Psoas muscle (tissue), 8 donors: ENCODE data around the gene MARCHF3. TPM values are rescaled to one million over a fixed set of nuclear protein-coding genes. Genes with fewer than 3 reads are reported as not detected.
"Not testable (repeated sequence)": the region's sequence is repeated elsewhere in the genome, so short reads cannot be mapped to it uniquely, and the experiment has no call there.

ENCODE experiments used
- ATAC-seq, 4 donors: fragments of 200-7000 bp; cut with Tn5 transposase; one replicate each; pipeline ENCODE4 v1.9.1; 2020; ENCODE audit warnings: moderate library complexity in 3 of 4, mild to moderate bottlenecking in 2 of 4
- DNase-seq, 2 donors: peaks; one replicate each; pipeline ENCODE4 v3.0.0-alpha.2; 2020
- H3K27ac ChIP-seq: fragments of 200-600 bp; one replicate; pipeline ENCODE4 v1.8.0; 2022
- H3K27me3 ChIP-seq, 3 donors: fragments of 200-600 bp in 1 of 3; one replicate each; pipeline versions ENCODE4 v1.6.1 to v1.8.0; 2013 to 2022; ENCODE audit warnings: low read length in 2 of 3, mild to moderate bottlenecking in 2 of 3, moderate library complexity in 1 of 3; ENCODE audit not compliant: insufficient read depth in 3 of 3
- H3K36me3 ChIP-seq, 2 donors: fragments of 200-600 bp in 1 of 2; one replicate each; pipeline versions ENCODE4 v1.6.1 to v1.8.0; 2013 to 2022; ENCODE audit warnings: low read depth in 1 of 2, mild to moderate bottlenecking in 1 of 2, moderate library complexity in 1 of 2; ENCODE audit not compliant: insufficient read depth in 1 of 2
- H3K4me1 ChIP-seq: fragments of 200-600 bp; one replicate; pipeline ENCODE4 v1.8.0; 2022
- H3K4me3 ChIP-seq: fragments of 200-600 bp; one replicate; pipeline ENCODE4 v1.8.0; 2022; ENCODE audit warnings: mild to moderate bottlenecking
- H3K9me3 ChIP-seq: fragments of 200-600 bp; one replicate; pipeline ENCODE4 v1.8.0; 2022
- CTCF ChIP-seq: fragments of 200-600 bp; IDR thresholded peaks from one replicate; pipeline ENCODE4 v1.8.0; 2022; ENCODE audit warnings: antibody characterized with exemption
- WGBS, 3 donors: extraction: QIAGEN DNeasy Blood & Tissue Kit; methylation state at CpG; one replicate each; pipeline versions ENCODE4 v1.1.6 to v1.1.7; 2013; 5-methylcytosine and 5-hydroxymethylcytosine counted together
- intact Hi-C, 2 donors: fragments of 100-400 bp; cut with DNase I; formaldehyde crosslinking; loops; one replicate each; pipeline versions ENCODE4 v1.11.0 to v1.14.2; 2022
- polyA plus RNA-seq, 3 donors: library from polyadenylated mRNA; stranded (reverse); fragments of 200-250 nt; gene quantifications; one replicate each; pipeline ENCODE4 v1.2.3, GENCODE V29; 2013
- total RNA-seq, 4 donors: library from RNA; stranded (reverse); fragmentation: NEBNext Ultra II Directional in 2 of 4; extraction: Animal tissue kit (Norgen Biotek cat#: 25700) in 2 of 4; gene quantifications; one replicate each; pipeline versions ENCODE4 v1.2.1 to v1.2.4, GENCODE V29; 2021 to 2023
- donor health status: healthy with polysubstance abuse.
- donor health status: DM: no; HTN: no; CAD: no; lungs with moderate emphysema.
- donor health status: Bipolar disorder and iron deficiency.
- donor health status: healthy.
- donor health status: DM: yes; HTN: yes; CAD: no.
- donor health status: DM: no; HTN: no; CAD: no.
- donor health status: DM: no; HTN: no; CAD: no.
- donor health status: DM: yes; HTN: yes; CAD: no.

MARCHF3 gene
- total and polyA plus RNA-seq, 7 donors: 6.0 to 22.0 (median 12.0) TPM

- DNase-seq (no peak), ATAC-seq (no peak)
- intact Hi-C loops: no loop called here
- no peak for TF ChIP-seq CTCF
- Histone ChIP-seq H3K9me3 (no peaks in the 10 kb centered on the region), H3K4me1 (no peaks in the 10 kb centered on the region), H3K36me3 (no peaks in the 10 kb centered on the region), H3K4me3 (no peak overlapping the region), H3K27ac (no peak overlapping the region), H3K27me3 (no peaks in the 10 kb centered on the region)
- 81 to 86% (median 85%) methylated on average over 11 of the region's 11 CpGs for WGBS, 3 donors
Measured at GRCh38 chr5:126858441-126858840, 171.9 kb downstream of the MARCHF3 start.

GRCh38 chr5:126857472-126858410, 172.6 kb downstream of the MARCHF3 start:
- intact Hi-C loops: no loop called here
- 33 to 51% (median 37%) methylated on average over 13 of the region's 13 CpGs for WGBS, 3 donors
- no peaks in the 10 kb centered on the region for H3K27me3 ChIP-seq
- no peak for DNase-seq
- H3K4me1 ChIP-seq: no peaks in the 10 kb centered on the region
- no peaks in the 10 kb centered on the region for H3K9me3 ChIP-seq
- TF ChIP-seq CTCF: no peak
- no peaks in the 10 kb centered on the region for H3K36me3 ChIP-seq
- no peak overlapping the region for H3K27ac ChIP-seq
- ATAC-seq: no peak
- no peak overlapping the region for H3K4me3 ChIP-seq

GRCh38 chr5:126855266-126855665, 175.1 kb downstream of the MARCHF3 start:
- 57 to 63% (median 62%) methylated on average over 8 of the region's 8 CpGs for WGBS, 3 donors
- Histone ChIP-seq H3K27ac (no peak overlapping the region), H3K9me3 (no peaks in the 10 kb centered on the region), H3K4me1 (peaks cover 6% of the 10 kb centered on the region), H3K4me3 (no peak overlapping the region), H3K27me3 (no peaks in the 10 kb centered on the region), H3K36me3 (no peaks in the 10 kb centered on the region)
- DNase-seq: no peak
- no peak for ATAC-seq
- TF ChIP-seq CTCF: no peak
- intact Hi-C loops: no loop called here

GRCh38 chr5:126854526-126855110, 175.7 kb downstream of the MARCHF3 start:
- intact Hi-C loops: loop anchor here in 1 of 2 donors (5.0 kb wide), 1 partner anchor 178 kb away; the partner anchor contains the start of gene MARCHF3
- Histone ChIP-seq H3K4me1 (peaks cover 6% of the 10 kb centered on the region), H3K36me3 (no peaks in the 10 kb centered on the region), H3K27me3 (no peaks in the 10 kb centered on the region), H3K27ac (no peak overlapping the region), H3K4me3 (no peak overlapping the region), H3K9me3 (no peaks in the 10 kb centered on the region)
- no peak for TF ChIP-seq CTCF
- ATAC-seq (no peak), DNase-seq (no peak)
- WGBS, 3 donors: 90 to 94% (median 91%) methylated on average over 31 to 34 of the region's 35 CpGs

- not testable (repeated sequence) for DNase-seq, H3K36me3 ChIP-seq, H3K4me1 ChIP-seq, H3K4me3 ChIP-seq, H3K9me3 ChIP-seq, H3K27me3 ChIP-seq, H3K27ac ChIP-seq, ATAC-seq
- intact Hi-C loops: loop anchor here in 1 of 2 donors (5.0 kb wide), 1 partner anchor 179 kb away; the partner anchor contains the start of gene MARCHF3
- 94 to 96% (median 94%) methylated on average over 27 of the region's 27 CpGs for WGBS, 3 donors
Measured at GRCh38 chr5:126853541-126854307, 176.6 kb downstream of the MARCHF3 start.
